Measurements from ENCODE around the gene TBL3.
"Not testable (repeated sequence)": the region's sequence is repeated elsewhere in the genome, so short reads cannot be mapped to it uniquely, and the experiment has no call there.

TBL3 gene

DNA sequence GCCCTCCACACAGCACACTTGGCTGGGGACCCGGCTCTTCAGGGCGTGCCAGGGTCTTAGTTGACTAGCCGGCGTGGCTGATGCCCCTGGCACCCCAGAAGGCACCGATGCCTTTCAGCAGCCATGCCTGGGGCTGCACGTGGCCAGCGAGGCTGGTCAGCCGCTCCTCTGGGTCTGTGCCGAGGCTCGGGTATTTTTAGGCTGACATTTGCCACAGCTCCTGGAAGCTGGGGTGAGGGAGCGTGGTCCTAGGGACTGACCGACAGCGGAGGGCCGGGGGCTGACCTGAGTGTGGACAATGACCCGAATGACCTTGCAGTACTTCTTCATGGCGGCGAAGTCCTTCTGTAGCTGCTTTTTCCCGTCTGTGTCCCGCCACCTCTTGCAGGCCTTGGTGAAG, 21.3 kb upstream of the TBL3 start:
- no peak for DNase-seq (ENCODE audit: extremely low read depth, low read depth)
- no peak overlapping the region for H3K4me3 ChIP-seq (replicated peaks; ENCODE audit: low read depth, low read length)
- TF ChIP-seq CTCF (IDR thresholded peaks at IDR 0.05; ENCODE audit: low read depth, low read length, missing control alignments): no peak

DNA sequence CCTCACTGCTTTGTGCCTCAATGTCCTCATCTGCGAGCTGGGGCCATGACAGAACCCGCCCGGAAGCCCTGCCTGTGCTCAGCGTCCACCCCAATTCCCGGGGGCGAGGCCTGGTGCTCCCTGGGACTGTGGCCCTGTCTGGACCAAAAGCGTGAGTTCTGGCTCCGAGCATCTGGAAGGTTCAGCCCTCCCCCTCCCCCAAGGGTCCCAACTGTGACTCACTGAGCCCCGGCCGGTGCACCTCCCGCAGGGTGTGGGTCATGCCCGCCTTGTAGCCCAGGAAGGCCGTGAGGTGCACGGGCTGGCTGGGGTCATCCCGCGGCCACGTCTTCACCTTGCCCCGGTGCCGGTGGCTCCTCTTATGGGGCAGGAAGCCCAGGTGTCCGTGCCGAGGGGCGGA, 18.1 kb upstream of the TBL3 start:
- no peak for DNase-seq (ENCODE audit: extremely low read depth, low read depth)
- H3K4me3 ChIP-seq (replicated peaks; ENCODE audit: low read depth, low read length): no peak overlapping the region
- no peak for TF ChIP-seq CTCF (IDR thresholded peaks at IDR 0.05; ENCODE audit: low read depth, low read length, missing control alignments)

- DNase-seq (ENCODE audit: extremely low read depth, low read depth); H3K4me3 ChIP-seq (replicated peaks; ENCODE audit: low read depth, low read length): not testable (repeated sequence)
Observed at GRCh38 chr16:1957434-1958142, 14.3 kb upstream of the TBL3 start.

DNA sequence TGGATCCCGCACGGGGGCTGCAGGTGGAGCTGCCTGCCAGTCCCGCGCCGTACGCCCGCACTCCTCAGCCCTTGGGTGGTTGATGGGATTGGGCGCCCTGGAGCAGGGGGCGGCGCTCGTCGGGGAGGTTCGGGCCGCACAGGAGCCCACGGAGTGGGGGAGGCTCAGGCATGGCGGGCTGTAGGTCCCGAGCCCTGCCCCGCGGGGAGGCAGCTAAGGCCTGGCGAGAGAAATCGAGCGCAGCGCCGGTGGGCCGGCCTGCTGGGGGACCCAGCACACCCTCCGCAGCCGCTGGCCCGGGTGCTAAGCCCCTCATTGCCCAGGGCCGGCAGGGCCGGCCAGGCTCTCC, 13.7 kb upstream of the TBL3 start:
- H3K4me3 ChIP-seq (replicated peaks; ENCODE audit: low read depth, low read length): not testable (repeated sequence)

DNA sequence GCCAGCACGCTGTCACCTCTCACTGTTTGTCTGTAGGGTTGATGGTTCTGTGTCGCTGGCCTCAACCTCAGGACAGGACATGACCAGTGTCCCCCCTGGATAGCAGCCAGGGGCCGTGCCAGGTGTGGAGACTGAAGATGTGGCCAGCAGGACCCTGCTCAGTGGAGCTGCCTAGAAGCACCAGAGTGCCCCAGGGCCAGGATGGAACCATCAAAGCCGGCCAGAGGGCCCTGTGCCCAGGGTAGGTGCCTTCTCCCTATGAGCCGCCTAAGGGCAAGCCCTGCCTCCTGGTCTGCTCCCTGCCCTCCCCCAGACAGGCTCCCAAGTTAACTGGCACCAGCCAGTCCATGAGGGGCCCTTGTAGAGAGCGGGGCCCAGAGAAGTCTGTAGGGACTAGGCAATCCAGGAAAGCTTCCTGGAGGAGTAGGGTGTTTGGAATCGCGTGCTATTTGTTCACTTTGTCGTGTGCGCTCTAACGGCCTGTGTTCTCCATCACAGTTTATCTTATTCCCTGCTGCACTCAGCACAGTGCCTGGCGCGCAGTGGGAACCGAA, 13.1 kb upstream of the TBL3 start:
- TF ChIP-seq CTCF (IDR thresholded peaks at IDR 0.05; ENCODE audit: low read depth, low read length, missing control alignments): no peak
- no peak for DNase-seq (ENCODE audit: extremely low read depth, low read depth)
- peak overlapping the region; percentile 86; the same call in 1 of the 2 replicates for H3K4me3 ChIP-seq (replicated peaks; ENCODE audit: low read depth, low read length)

More for the DNA sequence above, 13.7 kb upstream of the TBL3 start:
- DNase-seq (ENCODE audit: extremely low read depth, low read depth): not testable (repeated sequence)

- H3K4me3 ChIP-seq (replicated peaks; ENCODE audit: low read depth, low read length): peak within 1 kb of the TSS; percentile 86
- DNase-seq (ENCODE audit: extremely low read depth, low read depth): peak; percentile 67
- peak; percentile 66 for TF ChIP-seq CTCF (IDR thresholded peaks at IDR 0.05; ENCODE audit: low read depth, low read length, missing control alignments)
Observed at GRCh38 chr16:1959269-1960039, 12.4 kb upstream of the TBL3 start, which contains the start of gene NDUFB10. TSS of gene NDUFB10 (plus strand) at chr16:1959538. CDS start at chr16:1959625, 87 bp downstream.

DNA sequence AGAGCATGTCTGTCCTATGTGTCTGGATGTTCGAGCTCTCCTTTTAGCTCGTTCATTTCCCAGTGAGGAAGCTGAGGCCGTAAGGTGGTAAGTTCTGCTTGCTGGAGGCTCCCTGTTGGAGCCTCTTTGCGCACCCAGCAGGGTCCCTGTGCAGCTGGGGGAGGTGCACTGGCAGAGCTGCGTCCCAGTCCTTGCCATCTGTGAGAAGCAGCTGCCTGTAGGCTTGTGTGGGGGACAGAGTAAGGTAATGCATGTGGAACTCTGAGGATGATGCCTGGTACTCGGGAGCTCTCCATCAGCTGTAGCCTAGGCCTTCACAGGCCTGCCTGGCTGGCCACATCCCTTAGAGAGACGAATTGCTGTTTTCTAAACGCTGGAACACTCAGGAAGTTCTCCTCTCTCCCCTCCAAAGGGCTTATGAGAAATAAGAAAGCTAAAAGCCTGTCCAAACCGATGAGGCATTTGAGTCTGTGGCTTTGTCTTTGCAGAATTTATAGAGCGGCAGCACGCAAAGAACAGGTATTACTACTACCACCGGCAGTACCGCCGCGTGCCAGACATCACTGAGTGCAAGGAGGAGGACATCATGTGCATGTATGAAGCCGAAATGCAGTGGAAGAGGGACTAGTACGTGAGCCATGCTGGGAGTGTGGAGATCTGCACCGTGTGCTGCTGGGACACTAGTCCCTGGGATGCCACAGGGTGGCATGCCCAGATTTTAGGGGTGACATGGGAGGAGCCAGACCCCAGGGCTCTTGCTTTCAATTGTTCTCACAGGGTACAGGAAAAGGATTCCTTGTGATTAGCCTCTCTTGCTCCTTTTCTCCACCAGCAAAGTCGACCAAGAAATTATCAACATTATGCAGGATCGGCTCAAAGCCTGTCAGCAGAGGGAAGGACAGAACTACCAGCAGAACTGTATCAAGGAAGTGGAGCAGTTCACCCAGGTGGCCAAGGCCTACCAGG, 10.9 kb upstream of the TBL3 start:
- DNase-seq (ENCODE audit: extremely low read depth, low read depth): peak; percentile 46
- TF ChIP-seq CTCF (IDR thresholded peaks at IDR 0.05; ENCODE audit: low read depth, low read length, missing control alignments): no peak
- peak overlapping the region; percentile 86 for H3K4me3 ChIP-seq (replicated peaks; ENCODE audit: low read depth, low read length)
